HepG2 (cell line): ENCODE data around the gene MRPL20. TPM values are rescaled to one million over a fixed set of nuclear protein-coding genes. Genes with fewer than 3 reads are reported as not detected.

Experiments
- DMAP1 ChIP-seq: IDR thresholded peaks from 2 replicates; pipeline ENCODE4 v1.6.1; 2016
- DNMT3B ChIP-seq: conservative IDR thresholded peaks from 2 replicates; pipeline ENCODE4 v1.6.1; 2016; ENCODE audit warnings: missing biosample characterization, control low read depth
- ESRRA ChIP-seq: sonication (generic); formaldehyde crosslinking; IDR thresholded peaks from 2 replicates; pipeline ENCODE4 v1.5.1; 2020; ENCODE audit warnings: mild to moderate bottlenecking, low read depth, missing genetic modification reagents
- HDAC1 ChIP-seq: sonication (generic); formaldehyde crosslinking; IDR thresholded peaks from 2 replicates; pipeline ENCODE4 v1.5.1; 2020; ENCODE audit warnings: mild to moderate bottlenecking, missing genetic modification reagents
- HNF1B ChIP-seq: sonication (generic); formaldehyde crosslinking; IDR thresholded peaks from 2 replicates; pipeline ENCODE4 v1.5.1; 2020; ENCODE audit warnings: mild to moderate bottlenecking, moderate library complexity, missing genetic modification reagents
- HOXA5 ChIP-seq: sonication (generic); formaldehyde crosslinking; IDR thresholded peaks from 2 replicates; pipeline ENCODE4 v1.4.0; 2020; ENCODE audit warnings: missing genetic modification reagents
- JUND ChIP-seq: sonication (generic); formaldehyde crosslinking; IDR thresholded peaks from 2 replicates; pipeline ENCODE4 v1.8.0; 2022; ENCODE audit warnings: mild to moderate bottlenecking, missing genetic modification reagents
- NBN ChIP-seq: fragments of 450-650 bp; conservative IDR thresholded peaks from 2 replicates; pipeline ENCODE4 v1.6.1; 2017
- RBM22 ChIP-seq: fragments of 200-400 bp; formaldehyde crosslinking; optimal IDR thresholded peaks from 2 replicates; pipeline ENCODE3; 2017; ENCODE audit warnings: mild to moderate bottlenecking, low read length, moderate library complexity
- SALL1 ChIP-seq: sonication (generic); formaldehyde crosslinking; IDR thresholded peaks from 2 replicates; pipeline ENCODE4 v1.8.0; 2022; ENCODE audit warnings: mild to moderate bottlenecking, missing genetic modification reagents
- SMARCE1 ChIP-seq: fragments of 450-650 bp; IDR thresholded peaks from 2 replicates; pipeline ENCODE4 v1.6.1; 2017; ENCODE audit warnings: borderline replicate concordance
- TIGD3 ChIP-seq: sonication (generic); formaldehyde crosslinking; IDR thresholded peaks from 2 replicates; pipeline ENCODE4 v1.5.1; 2020; ENCODE audit warnings: mild to moderate bottlenecking, missing genetic modification reagents, borderline replicate concordance
- ZBTB2 ChIP-seq: sonication (generic); formaldehyde crosslinking; IDR thresholded peaks from 2 replicates; pipeline ENCODE4 v1.8.0; 2022; ENCODE audit warnings: low read depth, missing genetic modification reagents
- ZIK1 ChIP-seq: sonication (generic); formaldehyde crosslinking; IDR thresholded peaks from 2 replicates; pipeline ENCODE4 v1.5.0; 2020; ENCODE audit warnings: mild to moderate bottlenecking, low read depth, missing genetic modification reagents, borderline replicate concordance
- ZNF101 ChIP-seq: sonication (generic); formaldehyde crosslinking; IDR thresholded peaks from 2 replicates; pipeline ENCODE4 v1.4.0; 2020; ENCODE audit warnings: mild to moderate bottlenecking, low read depth, missing genetic modification reagents, borderline replicate concordance
- ZNF451 ChIP-seq: sonication (generic); formaldehyde crosslinking; IDR thresholded peaks from 2 replicates; pipeline ENCODE4 v1.5.0; 2020; ENCODE audit warnings: mild to moderate bottlenecking, missing genetic modification reagents
- ZNF543 ChIP-seq: sonication (generic); formaldehyde crosslinking; IDR thresholded peaks from 2 replicates; pipeline ENCODE4 v1.4.0; 2020; ENCODE audit warnings: mild to moderate bottlenecking, missing genetic modification reagents
- ZNF724P ChIP-seq: sonication (generic); formaldehyde crosslinking; IDR thresholded peaks from 2 replicates; pipeline ENCODE4 v1.8.0; 2022; ENCODE audit warnings: missing genetic modification reagents, borderline replicate concordance
- ZNF761 ChIP-seq: sonication (generic); formaldehyde crosslinking; conservative IDR thresholded peaks from 2 replicates; pipeline ENCODE4 v1.4.0; 2020; ENCODE audit warnings: mild to moderate bottlenecking, missing genetic modification reagents
- polyA plus RNA-seq, 8 experiments: library from polyadenylated mRNA; depleted of rRNA in 3 of 8; stranded (reverse) in 7 of 8; unstranded in 1 of 8; fragments of >200 nt; fragmentation: Illumina TruSeq in 4 of 8; extraction: Trizol in 4 of 8; gene quantifications; 2 replicates each; pipeline versions ENCODE4 v1.2.1 to v1.2.3, GENCODE V29; 2011 to 2016; ENCODE audit warnings: low read depth in 4 of 8, missing spikeins in 1 of 8, mixed read lengths in 1 of 8; ENCODE audit not compliant: insufficient read depth in 1 of 8
- total RNA-seq, 5 experiments: library from RNA; depleted of rRNA; stranded (reverse); fragments of >200 nt; fragmentation: Illumina TruSeq; extraction: Trizol; gene quantifications; 2 replicates each; pipeline ENCODE4 v1.2.3, GENCODE V29; 2016; ENCODE audit warnings: low read depth in 1 of 5
- TF ChIP-seq, protein P1 (sequence below): sonication (generic); formaldehyde crosslinking; IDR thresholded peaks from 2 replicates; pipeline ENCODE4 v1.5.1; 2020; ENCODE audit warnings: mild to moderate bottlenecking, missing genetic modification reagents, borderline replicate concordance

The MRPL20 gene
- total and polyA plus RNA-seq, 2 of the 13 experiments (the other 11 are each of a cell fraction or from before 2014, with no cell fraction given) = 59.2 to 127 TPM

DNA sequence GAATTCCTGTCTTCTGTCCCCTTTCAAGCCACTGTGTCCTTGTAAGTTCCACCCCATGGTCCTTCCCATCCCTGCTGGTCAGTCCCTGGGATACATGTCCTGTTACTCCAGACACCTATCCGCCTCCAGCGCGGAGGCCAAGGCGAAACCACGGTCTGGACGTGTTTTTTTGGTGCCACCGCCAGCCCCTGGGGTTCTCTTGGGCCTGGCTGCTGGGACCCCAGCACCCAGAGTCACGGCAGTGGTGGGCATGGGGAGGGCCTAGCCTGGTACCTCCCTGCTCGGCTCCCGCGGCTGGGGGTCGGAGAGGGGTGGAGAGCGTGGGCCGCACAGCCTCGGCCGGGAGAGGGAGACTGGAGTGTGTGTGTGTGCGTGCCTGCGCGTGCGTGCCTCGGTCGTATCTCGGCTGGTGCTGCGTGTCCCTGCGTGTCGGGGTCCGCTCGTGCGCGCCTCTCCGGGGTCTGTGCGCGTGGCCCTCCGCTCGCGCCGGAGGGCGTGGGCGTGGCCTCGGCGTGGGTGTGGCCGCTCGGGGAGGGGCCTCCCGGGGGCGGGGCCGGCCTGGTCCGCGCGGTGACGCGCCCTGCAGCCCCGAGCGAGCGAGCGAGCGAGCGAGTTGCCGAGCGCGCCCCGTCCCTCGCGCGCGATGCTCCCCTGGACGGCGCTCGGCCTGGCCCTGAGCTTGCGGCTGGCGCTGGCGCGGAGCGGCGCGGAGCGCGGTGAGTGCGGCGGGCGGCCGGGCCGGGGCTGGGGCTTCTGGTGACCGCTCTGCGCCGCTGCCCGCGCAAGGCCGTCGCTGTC is 28.2 kb upstream of the MRPL20 start, which contains the start of gene VWA1 (continued):
- TF ChIP-seq, protein P1, sequence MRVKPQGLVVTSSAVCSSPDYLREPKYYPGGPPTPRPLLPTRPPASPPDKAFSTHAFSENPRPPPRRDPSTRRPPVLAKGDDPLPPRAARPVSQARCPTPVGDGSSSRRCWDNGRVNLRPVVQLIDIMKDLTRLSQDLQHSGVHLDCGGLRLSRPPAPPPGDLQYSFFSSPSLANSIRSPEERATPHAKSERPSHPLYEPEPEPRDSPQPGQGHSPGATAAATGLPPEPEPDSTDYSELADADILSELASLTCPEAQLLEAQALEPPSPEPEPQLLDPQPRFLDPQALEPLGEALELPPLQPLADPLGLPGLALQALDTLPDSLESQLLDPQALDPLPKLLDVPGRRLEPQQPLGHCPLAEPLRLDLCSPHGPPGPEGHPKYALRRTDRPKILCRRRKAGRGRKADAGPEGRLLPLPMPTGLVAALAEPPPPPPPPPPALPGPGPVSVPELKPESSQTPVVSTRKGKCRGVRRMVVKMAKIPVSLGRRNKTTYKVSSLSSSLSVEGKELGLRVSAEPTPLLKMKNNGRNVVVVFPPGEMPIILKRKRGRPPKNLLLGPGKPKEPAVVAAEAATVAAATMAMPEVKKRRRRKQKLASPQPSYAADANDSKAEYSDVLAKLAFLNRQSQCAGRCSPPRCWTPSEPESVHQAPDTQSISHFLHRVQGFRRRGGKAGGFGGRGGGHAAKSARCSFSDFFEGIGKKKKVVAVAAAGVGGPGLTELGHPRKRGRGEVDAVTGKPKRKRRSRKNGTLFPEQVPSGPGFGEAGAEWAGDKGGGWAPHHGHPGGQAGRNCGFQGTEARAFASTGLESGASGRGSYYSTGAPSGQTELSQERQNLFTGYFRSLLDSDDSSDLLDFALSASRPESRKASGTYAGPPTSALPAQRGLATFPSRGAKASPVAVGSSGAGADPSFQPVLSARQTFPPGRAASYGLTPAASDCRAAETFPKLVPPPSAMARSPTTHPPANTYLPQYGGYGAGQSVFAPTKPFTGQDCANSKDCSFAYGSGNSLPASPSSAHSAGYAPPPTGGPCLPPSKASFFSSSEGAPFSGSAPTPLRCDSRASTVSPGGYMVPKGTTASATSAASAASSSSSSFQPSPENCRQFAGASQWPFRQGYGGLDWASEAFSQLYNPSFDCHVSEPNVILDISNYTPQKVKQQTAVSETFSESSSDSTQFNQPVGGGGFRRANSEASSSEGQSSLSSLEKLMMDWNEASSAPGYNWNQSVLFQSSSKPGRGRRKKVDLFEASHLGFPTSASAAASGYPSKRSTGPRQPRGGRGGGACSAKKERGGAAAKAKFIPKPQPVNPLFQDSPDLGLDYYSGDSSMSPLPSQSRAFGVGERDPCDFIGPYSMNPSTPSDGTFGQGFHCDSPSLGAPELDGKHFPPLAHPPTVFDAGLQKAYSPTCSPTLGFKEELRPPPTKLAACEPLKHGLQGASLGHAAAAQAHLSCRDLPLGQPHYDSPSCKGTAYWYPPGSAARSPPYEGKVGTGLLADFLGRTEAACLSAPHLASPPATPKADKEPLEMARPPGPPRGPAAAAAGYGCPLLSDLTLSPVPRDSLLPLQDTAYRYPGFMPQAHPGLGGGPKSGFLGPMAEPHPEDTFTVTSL (CRISPR knock-in tag) = 0 out of 2 replicates have a peak, but pooled peaks have one; percentile 57
- no peak for TF ChIP-seq ZNF101 (CRISPR knock-in tag)
- 0 out of 2 replicates have a peak, but pooled peaks have one; percentile 43 for TF ChIP-seq ZNF543 (CRISPR knock-in tag)
- 0 out of 2 replicates have a peak, but pooled peaks have one; percentile 37 for TF ChIP-seq DMAP1 (CRISPR knock-in tag)
- peak; percentile 52; the same call in 1 of the 2 replicates for TF ChIP-seq ZNF451 (CRISPR knock-in tag)
- TF ChIP-seq ESRRA (CRISPR knock-in tag) = peak; percentile 52; the same call in 1 of the 2 replicates
- TF ChIP-seq SALL1 (CRISPR knock-in tag) = peak; percentile 47; the same call in 1 of the 2 replicates
- no peak for TF ChIP-seq ZNF724P (CRISPR knock-in tag)
- TF ChIP-seq JUND = no peak
- TF ChIP-seq ZIK1 = peak; percentile 57; the same call in 1 of the 2 replicates
- peak; percentile 83 for TF ChIP-seq HDAC1 (CRISPR knock-in tag)
- TF ChIP-seq SMARCE1 = no peak
- TF ChIP-seq DNMT3B = no peak
- no peak for TF ChIP-seq HOXA5 (CRISPR knock-in tag)
- no peak for TF ChIP-seq RBM22
- TF ChIP-seq NBN = no peak
- TF ChIP-seq ZBTB2 (CRISPR knock-in tag) = 0 out of 2 replicates have a peak, but pooled peaks have one; percentile 32
- TF ChIP-seq TIGD3 = no peak
- peak; percentile 68; the same call in 1 of the 2 replicates for TF ChIP-seq HNF1B (CRISPR knock-in tag)
- peak; percentile 81; the same call in 1 of the 2 replicates for TF ChIP-seq ZNF761 (CRISPR knock-in tag)
